CD1c-positive myeloid dendritic cell (primary cell): ENCODE data around the gene FXYD6.

Source experiments
- DNase-seq: peaks from one replicate; pipeline ENCODE4 v3.0.0-alpha.2; 2016; ENCODE audit errors: extremely low spot score

The FXYD6 gene

GRCh38 chr11:117887431-117888138, 11.1 kb upstream of the FXYD6 start:
- DNase-seq, result no peak

DNA sequence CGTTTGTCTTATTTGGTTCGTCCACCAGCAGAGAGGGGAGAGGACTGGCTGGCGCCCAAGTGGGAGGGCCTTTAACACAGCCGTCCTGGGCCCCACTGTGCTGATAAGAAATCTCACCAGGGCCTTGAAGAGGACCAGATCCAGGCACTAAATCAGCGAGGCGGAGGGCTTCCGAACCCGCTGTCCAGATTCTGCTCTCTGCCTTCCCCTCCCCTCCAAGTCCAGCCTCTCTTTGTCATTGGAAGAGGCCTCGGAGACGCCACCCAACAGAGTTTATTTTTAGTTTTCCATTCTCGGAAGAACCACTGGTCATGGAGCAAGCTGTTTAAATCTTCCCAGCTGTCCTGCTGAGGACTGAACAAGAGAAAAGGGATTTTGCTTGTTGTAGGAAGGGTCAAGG, 9.3 kb upstream of the FXYD6 start:
- no peak for DNase-seq

DNA sequence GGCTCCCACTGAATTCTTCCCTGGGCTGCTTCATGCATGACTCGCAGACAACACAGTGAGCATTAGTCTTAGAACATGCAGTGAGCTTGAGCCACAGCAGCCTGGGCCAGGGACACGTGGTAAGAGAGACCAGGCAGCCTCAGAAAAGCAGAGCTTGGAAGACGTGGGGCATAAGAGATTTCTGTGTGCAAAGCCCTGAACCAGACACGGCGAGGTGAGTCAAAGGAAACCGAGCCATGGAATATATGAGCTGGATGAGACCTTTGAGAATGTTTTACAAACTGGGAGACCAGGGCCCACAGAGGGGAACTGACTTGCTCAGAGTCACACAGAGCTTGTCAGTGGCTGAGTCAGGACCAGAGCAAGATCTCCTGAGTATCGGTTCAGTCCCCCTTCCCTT, 8.5 kb upstream of the FXYD6 start:
- DNase-seq, result no peak

DNA sequence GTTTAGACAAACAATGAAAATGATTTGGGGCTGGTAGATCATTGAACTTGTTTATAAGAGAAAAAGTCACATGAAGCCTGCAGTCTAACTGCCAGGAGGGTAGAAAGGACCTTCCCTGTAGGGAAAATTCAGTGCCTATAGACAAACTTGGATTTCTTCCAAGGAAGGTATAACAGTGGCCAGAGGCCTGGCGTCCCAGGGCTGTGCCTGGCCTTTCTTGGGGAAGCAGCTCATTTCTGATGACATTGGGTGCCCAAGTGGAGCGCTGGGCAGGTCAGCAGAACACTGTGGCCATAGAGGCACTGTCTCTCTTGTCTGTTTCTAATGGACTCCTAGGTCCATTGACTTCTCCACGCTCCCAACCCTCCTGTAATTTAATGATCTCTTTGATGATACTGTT, 6.6 kb upstream of the FXYD6 start:
- DNase-seq, result no peak

GRCh38 chr11:117882311-117882905, 6.0 kb upstream of the FXYD6 start:
- no peak for DNase-seq

DNA sequence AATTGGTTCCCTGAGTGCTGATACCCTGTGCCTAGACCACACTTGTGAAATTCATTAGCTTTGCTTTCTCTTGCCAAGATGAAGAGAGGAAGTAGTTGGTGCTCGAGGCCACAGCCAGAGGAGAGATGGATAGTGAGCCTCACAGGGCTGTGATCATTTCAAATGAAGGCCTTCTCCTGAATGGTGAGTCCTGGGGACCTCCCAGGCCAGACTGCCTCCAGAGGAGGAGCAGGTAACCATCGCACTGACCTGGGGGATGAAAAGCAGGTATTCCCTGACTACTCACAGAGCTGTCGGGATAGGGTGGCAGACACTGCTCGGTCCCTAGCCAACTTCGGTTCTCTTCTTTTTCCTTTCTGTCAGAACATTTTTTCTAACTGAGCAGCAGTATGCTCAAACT, 4.8 kb upstream of the FXYD6 start:
- DNase-seq, result no peak

DNA sequence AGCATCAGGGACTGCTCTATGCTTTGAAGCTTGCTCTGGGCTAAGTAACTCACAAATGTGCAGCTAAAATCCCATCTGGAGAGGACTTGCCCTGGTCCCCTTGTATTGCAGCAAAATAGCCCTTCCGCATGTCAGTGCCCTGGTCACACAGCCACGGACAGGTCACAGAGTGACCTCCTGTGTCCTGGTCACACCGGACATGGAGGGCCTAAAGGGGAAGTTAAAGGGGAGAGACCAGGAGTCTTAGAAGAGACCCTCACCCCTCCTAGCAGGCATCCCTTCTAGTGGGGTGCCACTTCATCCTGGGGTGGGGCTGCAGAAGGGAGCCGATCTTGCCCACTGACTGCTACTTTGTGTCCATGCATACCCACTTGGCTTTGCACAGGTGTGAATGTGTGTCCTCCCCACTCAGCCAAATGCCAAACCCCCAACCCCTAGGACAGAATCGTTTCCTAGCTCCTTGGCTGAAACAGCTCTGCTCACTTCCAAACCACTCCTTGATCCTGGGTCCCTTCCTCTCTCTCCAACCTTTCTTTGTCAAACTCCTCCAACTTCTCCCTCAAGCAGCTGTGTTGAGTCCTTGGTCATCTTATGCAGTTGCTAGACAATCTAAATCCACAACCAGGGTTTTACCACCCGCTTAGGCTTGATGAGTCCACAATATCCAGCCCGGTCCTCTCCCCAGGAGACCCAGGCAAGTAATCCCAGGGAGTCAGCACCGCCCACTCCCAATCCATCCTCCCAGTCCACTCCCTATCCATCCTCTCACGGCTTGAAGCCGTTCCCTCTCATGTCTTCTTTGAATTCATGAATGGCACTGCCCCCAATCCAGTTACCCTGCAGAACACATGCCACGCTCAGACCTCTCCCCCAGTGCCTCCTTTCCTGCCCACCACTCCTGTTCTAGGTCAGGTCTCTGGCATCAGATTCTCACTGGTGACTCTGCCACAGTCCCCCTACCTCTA, 3.3 kb upstream of the FXYD6 start:
- DNase-seq, result no peak

DNA sequence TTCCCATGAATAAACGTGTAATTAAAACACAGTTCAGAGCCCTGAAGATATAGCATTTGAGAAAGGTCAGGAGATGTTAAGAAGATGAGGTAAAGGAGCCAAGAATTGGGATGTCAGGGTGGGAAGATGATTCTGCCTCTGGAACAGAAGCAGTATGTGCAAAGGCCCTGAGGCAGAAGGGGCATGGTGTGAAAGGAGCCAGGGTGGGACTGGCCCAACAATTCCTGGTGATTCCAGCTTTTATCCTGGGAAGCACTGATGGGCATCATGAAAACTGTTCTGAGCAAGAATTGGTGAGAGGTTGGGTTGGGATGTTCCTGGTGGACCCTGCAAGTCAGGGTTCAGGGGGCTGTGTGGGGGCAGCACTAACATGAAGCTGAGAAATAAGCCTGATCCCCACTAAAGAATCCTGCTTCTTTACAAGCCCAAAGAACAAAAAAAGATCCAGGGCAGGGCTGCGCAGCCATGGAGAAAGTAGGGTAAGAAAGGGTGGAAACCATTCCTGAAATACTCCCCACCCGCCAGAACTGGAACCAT, 2.5 kb upstream of the FXYD6 start:
- no peak for DNase-seq

DNA sequence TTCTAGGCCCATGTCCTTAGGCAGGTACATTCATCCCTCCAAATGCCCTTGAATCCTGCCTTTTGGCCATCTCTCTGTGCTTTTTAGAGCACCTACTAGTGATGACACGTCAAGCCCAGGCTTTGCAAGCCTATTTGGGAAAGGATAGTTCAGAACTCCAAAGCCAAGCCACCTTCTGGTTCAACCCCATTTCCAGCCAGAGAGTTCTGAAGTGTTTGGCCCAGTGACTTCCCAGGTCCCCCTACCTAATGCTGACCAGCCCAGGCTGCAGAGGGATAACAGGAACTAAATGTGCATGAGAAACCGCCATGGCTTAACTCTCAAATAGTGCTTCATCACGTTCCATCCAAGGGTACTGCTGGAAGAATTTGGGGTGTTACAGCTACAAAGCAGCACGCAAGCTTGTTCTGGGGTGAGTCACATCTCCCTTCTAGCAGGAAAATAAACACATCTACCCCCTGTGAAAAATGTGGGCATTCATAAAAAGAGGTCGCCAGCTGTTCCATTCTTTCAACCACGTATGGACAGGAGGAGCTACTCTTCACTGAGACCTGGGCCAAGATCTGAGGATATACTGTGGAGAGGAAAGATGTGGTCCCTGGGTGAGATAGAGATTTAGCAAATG, 2.0 kb upstream of the FXYD6 start:
- DNase-seq, result no peak

DNA sequence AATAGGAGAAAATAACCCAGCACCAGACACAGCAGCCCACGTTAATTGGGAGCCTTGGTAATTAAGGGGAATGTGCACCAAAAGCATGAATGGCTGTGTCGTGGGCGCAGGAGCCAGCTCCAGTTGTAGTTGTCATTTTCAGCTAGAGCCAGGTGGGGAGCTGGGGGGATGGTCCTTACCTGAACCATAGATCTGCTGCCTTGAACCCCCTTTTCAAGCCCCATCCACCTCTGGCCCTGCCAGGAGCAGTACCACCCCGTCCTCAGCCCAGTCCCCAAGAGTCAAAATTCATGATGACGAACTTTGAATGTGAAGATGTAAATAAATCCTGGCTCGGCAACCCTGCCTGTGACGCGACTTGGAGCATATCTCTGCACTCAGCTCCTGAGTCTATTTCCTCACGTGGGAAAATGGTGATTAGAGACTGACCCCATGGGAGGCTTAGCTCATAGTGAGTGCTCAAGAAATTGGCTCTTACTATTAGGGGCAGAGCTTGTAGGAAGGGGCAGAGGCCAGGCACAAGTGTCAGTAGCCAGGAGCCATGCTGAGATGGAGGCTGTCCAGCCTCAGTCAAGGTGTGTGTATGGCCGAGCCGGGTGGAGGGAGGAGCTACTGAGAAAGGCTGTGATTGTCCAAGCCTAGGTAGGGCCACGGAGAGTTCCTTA, 794 bp upstream of the FXYD6 start:
- no peak for DNase-seq

DNA sequence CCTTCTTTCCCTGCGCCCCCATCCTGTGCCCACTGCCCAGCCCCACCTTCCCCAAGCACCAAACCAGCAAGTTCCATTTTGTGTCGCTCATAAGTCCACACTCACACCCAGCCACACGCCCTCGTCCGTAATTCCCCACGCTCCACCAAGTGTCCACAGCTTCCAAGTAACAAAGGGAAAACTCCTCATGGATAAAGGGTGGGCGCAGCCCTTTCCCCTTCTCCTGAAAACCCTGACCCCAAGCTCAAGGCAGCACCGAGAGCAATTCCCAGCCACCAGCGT, 458 bp downstream of the FXYD6 start:
- DNase-seq, result no peak

- DNase-seq, result peak; percentile 33
These were observed 938 bp downstream of the FXYD6 start for GRCh38 chr11:117875382-117876058.

DNA sequence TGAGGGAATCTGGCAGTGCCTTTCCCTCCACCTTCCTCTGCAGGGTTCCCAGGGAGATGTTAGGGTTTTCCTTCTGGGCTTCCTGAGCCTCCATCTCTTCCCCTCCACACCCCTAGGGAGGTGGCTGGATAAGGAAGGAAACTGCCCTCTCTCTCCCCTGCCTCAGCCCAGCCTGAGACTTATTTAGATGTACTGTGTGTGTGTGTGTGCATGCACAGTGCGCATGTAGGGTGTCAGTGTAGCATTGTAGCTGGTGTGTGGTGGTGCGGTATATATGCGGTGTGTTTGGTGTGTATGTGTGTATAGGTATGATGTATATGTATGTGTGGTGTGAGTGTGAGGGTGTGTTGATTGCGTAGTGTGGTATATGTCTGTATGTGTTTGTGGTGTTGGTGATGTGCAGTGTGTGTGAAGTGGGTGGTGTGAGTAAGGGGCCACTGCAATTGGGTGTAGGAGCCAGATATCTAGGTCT, 1.5 kb downstream of the FXYD6 start:
- no peak for DNase-seq

- peak; percentile 25 for DNase-seq
These were observed 2.1 kb downstream of the FXYD6 start for GRCh38 chr11:117874253-117874909.

GRCh38 chr11:117873828-117874125, 2.7 kb downstream of the FXYD6 start:
- no peak for DNase-seq

DNA sequence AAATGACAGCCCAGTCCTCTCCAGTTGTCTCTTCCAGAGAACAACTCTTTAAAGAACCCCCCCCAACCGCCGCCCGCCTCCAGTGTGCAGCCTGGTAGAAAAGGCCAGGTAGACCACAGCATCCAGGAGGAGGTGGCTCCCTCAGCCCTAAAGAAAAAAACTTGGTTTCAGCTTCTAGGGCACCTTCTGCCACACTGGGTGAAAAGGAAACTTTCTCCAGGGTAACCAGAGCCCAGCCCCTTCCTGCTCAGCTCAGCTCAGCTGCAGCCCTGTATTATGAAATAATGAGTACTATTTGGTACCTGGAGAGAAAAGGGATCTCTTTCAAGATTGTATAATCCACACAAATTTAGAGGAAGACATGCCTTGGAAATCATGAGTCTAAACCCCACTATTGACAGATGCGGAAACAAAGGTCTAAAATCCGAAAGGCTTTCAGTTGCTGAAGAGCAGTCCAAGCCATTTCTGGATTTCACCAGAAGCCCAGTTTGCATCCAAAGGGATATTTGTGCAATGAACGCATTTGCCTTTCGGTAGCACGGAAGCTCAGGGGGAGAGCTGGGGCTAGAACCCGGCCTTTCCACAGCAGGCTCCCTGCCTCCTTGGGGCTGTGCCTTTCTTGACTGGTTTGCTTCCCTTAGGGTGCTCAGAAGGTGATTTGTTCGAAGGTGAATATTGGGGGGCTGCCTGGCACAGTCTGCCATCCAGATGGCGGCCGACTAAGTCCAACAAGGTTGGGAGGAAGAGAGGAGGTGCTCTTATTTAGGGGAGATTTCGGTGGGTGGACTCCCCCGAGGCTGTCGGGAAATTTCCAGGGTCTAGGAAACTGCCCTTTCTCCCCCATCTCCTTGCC, 3.3 kb downstream of the FXYD6 start:
- no peak for DNase-seq

GRCh38 chr11:117872420-117872961, 4.0 kb downstream of the FXYD6 start:
- no peak for DNase-seq

DNA sequence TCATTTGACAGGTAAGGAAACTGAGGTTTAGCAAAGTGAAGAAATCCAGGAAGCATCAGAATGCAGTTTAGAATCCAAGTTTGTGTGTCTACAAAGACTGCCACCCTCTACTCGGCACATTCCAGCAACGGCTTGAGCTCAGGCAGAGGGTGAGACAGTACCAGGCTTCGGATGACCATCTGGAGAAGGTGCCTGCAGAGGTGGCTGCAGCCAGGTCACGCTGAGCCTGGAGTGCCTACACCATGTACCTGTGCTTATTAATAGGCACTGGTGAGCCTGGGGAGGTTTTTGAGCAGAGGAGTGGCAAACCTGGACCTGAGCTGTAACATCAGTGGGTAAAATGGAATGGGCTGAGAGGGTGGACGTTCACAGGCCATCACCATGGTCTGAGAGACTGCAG, 4.7 kb downstream of the FXYD6 start:
- DNase-seq, result no peak

- no peak for DNase-seq
These were observed 5.3 kb downstream of the FXYD6 start for GRCh38 chr11:117871160-117871559.
